SU-DHL-6 (cell line): ENCODE data around the gene ZBTB38.

Experiments
- EZH2phosphoT487 ChIP-seq: fragments of 200-600 bp; sonication (generic), shearing (Covaris generic); conservative IDR thresholded peaks from 2 replicates; pipeline ENCODE4 v1.6.1; 2018; ENCODE audit warnings: mild to moderate bottlenecking, antibody characterized with exemption, low read length, moderate library complexity, mixed read lengths
- TF ChIP-seq, protein P1 (sequence below): fragments of 200-600 bp; sonication (generic); IDR thresholded peaks from one replicate; pipeline ENCODE4 v1.5.1; 2017; ENCODE audit warnings: antibody characterized with exemption, mild to moderate bottlenecking, low read length, moderate library complexity; ENCODE audit not compliant: insufficient read depth, poor library complexity, severe bottlenecking

DNA sequence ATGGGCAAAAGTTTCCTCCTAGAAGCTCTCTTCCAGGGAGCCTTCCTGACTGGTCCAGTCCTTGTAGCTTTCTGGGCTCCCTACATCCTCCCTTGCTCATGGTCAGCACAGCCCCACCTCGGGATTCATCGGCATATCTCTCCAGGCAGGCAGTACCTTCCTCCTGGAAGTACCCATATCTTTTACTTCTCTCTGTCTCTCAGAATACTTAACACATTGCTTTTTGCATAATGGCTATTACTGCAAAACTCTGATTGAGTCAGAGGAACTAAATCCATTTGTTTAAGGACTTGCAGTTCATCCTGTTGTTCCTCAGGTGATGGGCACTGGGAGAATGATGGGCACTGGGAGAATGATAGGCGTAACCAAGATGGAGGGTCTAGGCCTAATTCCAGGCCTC is 13.8 kb upstream of the ZBTB38 start:
- TF ChIP-seq, protein P1, sequence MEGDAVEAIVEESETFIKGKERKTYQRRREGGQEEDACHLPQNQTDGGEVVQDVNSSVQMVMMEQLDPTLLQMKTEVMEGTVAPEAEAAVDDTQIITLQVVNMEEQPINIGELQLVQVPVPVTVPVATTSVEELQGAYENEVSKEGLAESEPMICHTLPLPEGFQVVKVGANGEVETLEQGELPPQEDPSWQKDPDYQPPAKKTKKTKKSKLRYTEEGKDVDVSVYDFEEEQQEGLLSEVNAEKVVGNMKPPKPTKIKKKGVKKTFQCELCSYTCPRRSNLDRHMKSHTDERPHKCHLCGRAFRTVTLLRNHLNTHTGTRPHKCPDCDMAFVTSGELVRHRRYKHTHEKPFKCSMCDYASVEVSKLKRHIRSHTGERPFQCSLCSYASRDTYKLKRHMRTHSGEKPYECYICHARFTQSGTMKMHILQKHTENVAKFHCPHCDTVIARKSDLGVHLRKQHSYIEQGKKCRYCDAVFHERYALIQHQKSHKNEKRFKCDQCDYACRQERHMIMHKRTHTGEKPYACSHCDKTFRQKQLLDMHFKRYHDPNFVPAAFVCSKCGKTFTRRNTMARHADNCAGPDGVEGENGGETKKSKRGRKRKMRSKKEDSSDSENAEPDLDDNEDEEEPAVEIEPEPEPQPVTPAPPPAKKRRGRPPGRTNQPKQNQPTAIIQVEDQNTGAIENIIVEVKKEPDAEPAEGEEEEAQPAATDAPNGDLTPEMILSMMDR, result no peak
- TF ChIP-seq EZH2phosphoT487, result no peak
